A549 (cell line): ENCODE measurements around the gene GPR55. TPM values are rescaled to one million over a fixed set of nuclear protein-coding genes. Genes with fewer than 3 reads are reported as not detected.

ENCODE experiments used
- ATAC-seq, 2 experiments: fragments of 200-7000 bp in 1 of 2; fragments of >200 bp in 1 of 2; cut with Nextera tagmentation in 1 of 2; cut with Tn5 transposase in 1 of 2; 3 replicates each; pipeline versions ENCODE4 v1.8.0 to v1.9.1; 2018 to 2020; ENCODE audit warnings: mild to moderate bottlenecking in 1 of 2, moderate library complexity in 1 of 2
- CTCF ChIA-PET: fragments of 300-600 bp; sonication (Branson Sonifier 250); formaldehyde crosslinking; extraction: SDS; loops from one replicate; lab custom pipeline; 2021; ENCODE audit warnings: antibody characterized with exemption, inconsistent platforms; lab: Yijun Ruan, JAX
- POLR2A ChIA-PET: fragments of 350-600 bp; formaldehyde crosslinking; extraction: SDS; loops from one replicate; lab custom pipeline; 2021; ENCODE audit warnings: antibody characterized with exemption, inconsistent platforms; lab: Yijun Ruan, JAX
- DNase-seq, 2 experiments: peaks; one replicate each; pipeline versions ENCODE4 v3.0.0 to v3.0.0-alpha.2; 2011 to 2016; ENCODE audit warnings: low read depth in 1 of 2, low spot score in 1 of 2
- FAIRE-seq: peaks from 2 replicates; lab custom pipeline; 2011; peaks lifted over from hg19 to GRCh38; lab: Jason Lieb, UNC
- H3K27ac ChIP-seq, 2 experiments: fragments of >200 bp; sonication (Bioruptor Twin); formaldehyde crosslinking; 3 replicates each; pipeline ENCODE4 v1.5.1; 2016 to 2017
- H3K4me1 ChIP-seq: fragments of >200 bp; sonication (Bioruptor Twin); formaldehyde crosslinking; 3 replicates; pipeline ENCODE4 v1.6.1; 2016
- H3K4me2 ChIP-seq: fragments of >200 bp; sonication (Bioruptor Twin); formaldehyde crosslinking; 3 replicates; pipeline ENCODE4 v1.6.1; 2016
- H3K4me3 ChIP-seq: fragments of >200 bp; sonication (Bioruptor Twin); formaldehyde crosslinking; 3 replicates; pipeline ENCODE4 v1.5.1; 2016
- H3K9me3 ChIP-seq: fragments of >200 bp; sonication (Bioruptor Twin); formaldehyde crosslinking; 3 replicates; pipeline ENCODE4 v1.6.1; 2016
- ATOH8 ChIP-seq: fragments of 250-450 bp; sonication (Bioruptor Pico); IDR thresholded peaks from 2 replicates; pipeline ENCODE4 v1.5.0; 2020; ENCODE audit warnings: low read depth, mild to moderate bottlenecking, moderate library complexity
- BHLHE40 ChIP-seq: IDR thresholded peaks from 2 replicates; pipeline ENCODE4 v1.6.1; 2012; ENCODE audit warnings: low read depth, low read length, inconsistent platforms
- CBX2 ChIP-seq: fragments of 200-600 bp; sonication (generic); IDR thresholded peaks from 2 replicates; pipeline ENCODE4 v1.6.1; 2016; ENCODE audit warnings: low read depth, mild to moderate bottlenecking, borderline replicate concordance
- CHD2 ChIP-seq: fragments of 150-350 bp; IDR thresholded peaks from 2 replicates; pipeline ENCODE4 v1.6.1; 2014; ENCODE audit warnings: low read length; ENCODE audit not compliant: partially characterized antibody
- FOSL2 ChIP-seq, 2 experiments: fragments of 450-650 bp in 1 of 2; fragments of >200 bp in 1 of 2; sonication (Bioruptor Twin) in 1 of 2; formaldehyde crosslinking; IDR thresholded peaks; 2 replicates each; pipeline versions ENCODE4 v1.5.0 to v1.6.1; 2016 to 2020; ENCODE audit warnings: mild to moderate bottlenecking in 1 of 2, moderate library complexity in 1 of 2
- GATA3 ChIP-seq: IDR thresholded peaks from 2 replicates; pipeline ENCODE4 v1.6.1; 2012; ENCODE audit warnings: borderline replicate concordance
- HDAC2 ChIP-seq: fragments of 200-600 bp; sonication (generic); IDR thresholded peaks from 2 replicates; pipeline ENCODE4 v1.6.1; 2016
- HES2 ChIP-seq: fragments of >200 bp; sonication (Bioruptor Twin); formaldehyde crosslinking; IDR thresholded peaks from 2 replicates; pipeline ENCODE4 v1.6.1; 2016
- HEYL ChIP-seq: fragments of 250-450 bp; sonication (Bioruptor Pico); IDR thresholded peaks from 2 replicates; pipeline ENCODE4 v1.8.0; 2021; ENCODE audit warnings: mild to moderate bottlenecking, moderate library complexity
- MYC ChIP-seq: IDR thresholded peaks from 2 replicates; pipeline ENCODE4 v1.6.1; 2012; ENCODE audit warnings: mild to moderate bottlenecking, inconsistent platforms, low read length, improper control_type of control experiment, borderline replicate concordance
- NFE2L2 ChIP-seq: fragments of 150-350 bp; conservative IDR thresholded peaks from 2 replicates; pipeline ENCODE4 v1.6.1; 2014; ENCODE audit warnings: low read length
- POLR2AphosphoS2 ChIP-seq: conservative IDR thresholded peaks from 2 replicates; pipeline ENCODE4 v1.6.1; 2012; ENCODE audit warnings: low read length, improper control_type of control experiment, inconsistent platforms
- RAD21 ChIP-seq, 2 experiments: fragments of >200 bp in 1 of 2; sonication (Bioruptor Twin) in 1 of 2; formaldehyde crosslinking in 1 of 2; IDR thresholded peaks in 1 of 2; conservative IDR thresholded peaks in 1 of 2; 2 replicates in 1 of 2; 3 replicates in 1 of 2; pipeline ENCODE4 v1.6.1; 2012 to 2018; ENCODE audit warnings: inconsistent platforms in 1 of 2
- RCOR1 ChIP-seq: fragments of 150-350 bp; IDR thresholded peaks from 2 replicates; pipeline ENCODE4 v1.6.1; 2014; ENCODE audit warnings: antibody characterized with exemption, low read length, low read depth
- REST ChIP-seq: fragments of 200-600 bp; sonication (generic); IDR thresholded peaks from 2 replicates; pipeline ENCODE4 v1.6.1; 2016; ENCODE audit warnings: antibody characterized with exemption, mild to moderate bottlenecking, moderate library complexity
- RFX5 ChIP-seq: fragments of 450-650 bp; IDR thresholded peaks from 2 replicates; pipeline ENCODE4 v1.7.1; 2014; ENCODE audit warnings: antibody characterized with exemption, mild to moderate bottlenecking, moderate library complexity
- SREBF2 ChIP-seq: fragments of 450-650 bp; IDR thresholded peaks from 2 replicates; pipeline ENCODE4 v1.6.1; 2014; ENCODE audit warnings: mild to moderate bottlenecking, moderate library complexity
- TFCP2L1 ChIP-seq: fragments of 250-450 bp; sonication (Bioruptor Pico); IDR thresholded peaks from 2 replicates; pipeline ENCODE4 v1.5.0; 2021; ENCODE audit warnings: mild to moderate bottlenecking
- TP53 ChIP-seq: fragments of 250-450 bp; sonication (Bioruptor Pico); IDR thresholded peaks from 2 replicates; pipeline ENCODE4 v1.5.0; 2021; ENCODE audit warnings: mild to moderate bottlenecking, moderate library complexity
- USF2 ChIP-seq: fragments of 450-650 bp; IDR thresholded peaks from 2 replicates; pipeline ENCODE4 v1.6.1; 2014; ENCODE audit warnings: antibody characterized with exemption
- ZC3H11A ChIP-seq: fragments of 450-650 bp; IDR thresholded peaks from 2 replicates; pipeline ENCODE4 v1.6.1; 2014; ENCODE audit warnings: antibody characterized with exemption, mild to moderate bottlenecking
- ZFP36 ChIP-seq: fragments of 450-650 bp; IDR thresholded peaks from 2 replicates; pipeline ENCODE4 v1.6.1; 2014; ENCODE audit warnings: borderline replicate concordance; ENCODE audit not compliant: partially characterized antibody
- WGBS: methylation state at CpG from one replicate; pipeline ENCODE4 v1.1.6; 2017; ENCODE audit errors: missing lambda C conversion rate; 5-methylcytosine and 5-hydroxymethylcytosine counted together
- polyA plus RNA-seq, 4 experiments: library from polyadenylated mRNA; depleted of rRNA in 3 of 4; stranded (reverse); fragments of >200 nt; fragmentation: RNase III in 1 of 4; extraction: RNeasy Plus Mini Kit Qiagen cat#74134 plus additional on column Dnase treatment in 1 of 4; gene quantifications; 2 replicates in 3 of 4; 3 replicates in 1 of 4; pipeline ENCODE4 v1.2.3, GENCODE V29; 2011 to 2017

GPR55 gene
- polyA plus RNA-seq, 2 of the 4 experiments (the other 2 are of a cell fraction), result not detected

- WGBS, result 90% methylated on average over 9 of the region's 9 CpGs
- no peak overlapping the region for H3K4me2 ChIP-seq
- FAIRE-seq (no peak), ATAC-seq (no peak), DNase-seq (no peak)
- no peak overlapping the region for H3K4me3 ChIP-seq
- H3K9me3 ChIP-seq, result no peaks in the 10 kb centered on the region
- TF ChIP-seq HES2 (no peak), CBX2 (no peak), CHD2 (no peak), ZFP36 (no peak), ATOH8 (CRISPR knock-in tag) (no peak), POLR2AphosphoS2 (no peak), FOSL2 (IDR thresholded peaks at IDR 0.05) (no peak), FOSL2 (CRISPR knock-in tag; IDR thresholded peaks at IDR 0.05) (no peak), USF2 (no peak), TP53 (CRISPR knock-in tag) (no peak)
- CTCF ChIA-PET, result no interaction called here
- H3K27ac ChIP-seq, result no peak overlapping the region
- no peaks in the 10 kb centered on the region for H3K4me1 ChIP-seq
- POLR2A ChIA-PET, result no interaction called here
Measured at GRCh38 chr2:230879891-230880290, 45.2 kb downstream of the GPR55 start.

GRCh38 chr2:230879271-230879882, 45.7 kb downstream of the GPR55 start:
- FAIRE-seq (no peak), ATAC-seq (no peak), DNase-seq (no peak)
- no peaks in the 10 kb centered on the region for H3K4me1 ChIP-seq
- ChIA-PET POLR2A (no interaction called here), CTCF (interaction anchor here (0.6 to 1.2 kb wide), 6 partner anchors 13 to 108 kb away, joined by 3 to 5 read pairs (median 3); no protein-coding TSS in a partner anchor)
- H3K9me3 ChIP-seq, result no peaks in the 10 kb centered on the region
- H3K4me2 ChIP-seq, result no peak overlapping the region
- no peak overlapping the region for H3K4me3 ChIP-seq
- TF ChIP-seq RFX5 (no peak), NFE2L2 (no peak), BHLHE40 (no peak), MYC (no peak), ZC3H11A (no peak), TFCP2L1 (CRISPR knock-in tag) (no peak), RCOR1 (no peak), GATA3 (no peak), REST (no peak), SREBF2 (no peak), HEYL (CRISPR knock-in tag) (no peak), RAD21 (conservative IDR thresholded peaks at IDR 0.05 in 1 of 2, IDR thresholded peaks at IDR 0.05 in 1 of 2) (no peak), HDAC2 (no peak)
- no peak overlapping the region for H3K27ac ChIP-seq
- WGBS, result 88% methylated on average over 11 of the region's 11 CpGs
